ENCODE results near the gene JAM3. TPM values are rescaled to one million over a fixed set of nuclear protein-coding genes. Genes with fewer than 3 reads are reported as not detected.

Gene JAM3
- total and polyA plus RNA-seq, 9 of the 15 experiments (the other 6 are each of a cell fraction or from before 2014, with no cell fraction given), result 0.22 to 0.76 (median 0.40) TPM

- intact Hi-C loops (cut with micrococcal nuclease) (no loop called here), in situ Hi-C loops (cut with MboI) (no loop called here)
- ChIA-PET CTCF (ENCODE audit: low intra/inter-chr PET ratio) (no interaction called here), POLR2A (interaction anchor here (0.7 to 1.3 kb wide), 2 partner anchors 10 to 26 kb away, joined by 3 to 4 read pairs; no protein-coding TSS in a partner anchor)
- H3K9ac ChIP-seq (ENCODE audit: insufficient read depth in 1 of 2, low read depth in 2 of 2, low read length in 2 of 2), result no peak overlapping the region
- no peak overlapping the region for H2AFZ ChIP-seq (ENCODE audit: low read depth, low read length)
- H3K9me3 ChIP-seq (replicated peaks; ENCODE audit: control insufficient read depth, insufficient read depth, low read depth, low read length), result no peaks in the 10 kb centered on the region
- no peak overlapping the region for H3K27ac ChIP-seq (ENCODE audit: extremely low read depth, low read depth, low read length)
- H3K27me3 ChIP-seq (ENCODE audit: control insufficient read depth in 2 of 2, insufficient read depth in 2 of 2, low read length in 2 of 2), result peaks cover 36 to 91% of the 10 kb centered on the region in 2 experiments
- no TSS peak for BruUV-seq (replicated peaks)
- H3K4me1 ChIP-seq (replicated peaks in 1 of 2; ENCODE audit: control insufficient read depth in 2 of 2, insufficient read depth in 2 of 2, low read length in 2 of 2), result peaks cover 0 to 6% of the 10 kb centered on the region in 2 experiments; a peak in 2 of 5 replicates
- no peaks in the 10 kb centered on the region for H3K9me1 ChIP-seq (ENCODE audit: control insufficient read depth, insufficient read depth, low read length)
- no peak overlapping the region for H3K4me2 ChIP-seq (ENCODE audit: insufficient read depth, low read length)
- under 1% methylated on average over 20 of the region's 20 CpGs for WGBS (ENCODE audit: insufficient coverage, low coverage, missing lambda C conversion rate)
- DNase-seq (ENCODE audit: extremely low read depth in 1 of 4, low spot score in 3 of 4) (no peak), FAIRE-seq (no peak), ATAC-seq (no peak)
- no peak overlapping the region for H3K4me3 ChIP-seq
- no peaks in the 10 kb centered on the region for H4K20me1 ChIP-seq (replicated peaks; ENCODE audit: control insufficient read depth, insufficient read depth, low read length)
- H3K36me3 ChIP-seq (ENCODE audit: control insufficient read depth, insufficient read depth, low read length), result no peaks in the 10 kb centered on the region
- H3K79me2 ChIP-seq (ENCODE audit: control insufficient read depth, insufficient read depth, low read length), result no peaks in the 10 kb centered on the region
- TF ChIP-seq CBX3 (IDR thresholded peaks at IDR 0.05; ENCODE audit: borderline replicate concordance in 1 of 2, low read length in 2 of 2), result no peak
- TF ChIP-seq, protein P1, sequence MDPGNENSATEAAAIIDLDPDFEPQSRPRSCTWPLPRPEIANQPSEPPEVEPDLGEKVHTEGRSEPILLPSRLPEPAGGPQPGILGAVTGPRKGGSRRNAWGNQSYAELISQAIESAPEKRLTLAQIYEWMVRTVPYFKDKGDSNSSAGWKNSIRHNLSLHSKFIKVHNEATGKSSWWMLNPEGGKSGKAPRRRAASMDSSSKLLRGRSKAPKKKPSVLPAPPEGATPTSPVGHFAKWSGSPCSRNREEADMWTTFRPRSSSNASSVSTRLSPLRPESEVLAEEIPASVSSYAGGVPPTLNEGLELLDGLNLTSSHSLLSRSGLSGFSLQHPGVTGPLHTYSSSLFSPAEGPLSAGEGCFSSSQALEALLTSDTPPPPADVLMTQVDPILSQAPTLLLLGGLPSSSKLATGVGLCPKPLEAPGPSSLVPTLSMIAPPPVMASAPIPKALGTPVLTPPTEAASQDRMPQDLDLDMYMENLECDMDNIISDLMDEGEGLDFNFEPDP (CRISPR knock-in tag; IDR thresholded peaks at IDR 0.05), result no peak
- TF ChIP-seq, protein P2, sequence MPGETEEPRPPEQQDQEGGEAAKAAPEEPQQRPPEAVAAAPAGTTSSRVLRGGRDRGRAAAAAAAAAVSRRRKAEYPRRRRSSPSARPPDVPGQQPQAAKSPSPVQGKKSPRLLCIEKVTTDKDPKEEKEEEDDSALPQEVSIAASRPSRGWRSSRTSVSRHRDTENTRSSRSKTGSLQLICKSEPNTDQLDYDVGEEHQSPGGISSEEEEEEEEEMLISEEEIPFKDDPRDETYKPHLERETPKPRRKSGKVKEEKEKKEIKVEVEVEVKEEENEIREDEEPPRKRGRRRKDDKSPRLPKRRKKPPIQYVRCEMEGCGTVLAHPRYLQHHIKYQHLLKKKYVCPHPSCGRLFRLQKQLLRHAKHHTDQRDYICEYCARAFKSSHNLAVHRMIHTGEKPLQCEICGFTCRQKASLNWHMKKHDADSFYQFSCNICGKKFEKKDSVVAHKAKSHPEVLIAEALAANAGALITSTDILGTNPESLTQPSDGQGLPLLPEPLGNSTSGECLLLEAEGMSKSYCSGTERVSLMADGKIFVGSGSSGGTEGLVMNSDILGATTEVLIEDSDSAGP (CRISPR knock-in tag; IDR thresholded peaks at IDR 0.05), result no peak
- TF ChIP-seq, protein P3, sequence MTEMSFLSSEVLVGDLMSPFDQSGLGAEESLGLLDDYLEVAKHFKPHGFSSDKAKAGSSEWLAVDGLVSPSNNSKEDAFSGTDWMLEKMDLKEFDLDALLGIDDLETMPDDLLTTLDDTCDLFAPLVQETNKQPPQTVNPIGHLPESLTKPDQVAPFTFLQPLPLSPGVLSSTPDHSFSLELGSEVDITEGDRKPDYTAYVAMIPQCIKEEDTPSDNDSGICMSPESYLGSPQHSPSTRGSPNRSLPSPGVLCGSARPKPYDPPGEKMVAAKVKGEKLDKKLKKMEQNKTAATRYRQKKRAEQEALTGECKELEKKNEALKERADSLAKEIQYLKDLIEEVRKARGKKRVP (CRISPR knock-in tag; IDR thresholded peaks at IDR 0.05), result no peak
- no peak for TF ChIP-seq PCBP1 (IDR thresholded peaks at IDR 0.05; ENCODE audit: low read depth, low read length, poor library complexity, severe bottlenecking)
- TF ChIP-seq KLF16 (IDR thresholded peaks at IDR 0.05), result no peak
Observed at GRCh38 chr11:134040386-134041302, 28.2 kb upstream of the JAM3 start.
